Activated T-cell treated with anti-CD3 and anti-CD28 coated beads, Interleukin-2, amount 50 U/mL, for 24 hours (primary cell): ENCODE results near the gene PARP4.
"Not testable (repeated sequence)": the region's sequence is repeated elsewhere in the genome, so short reads cannot be mapped to it uniquely, and the experiment has no call there.

Experiments used
- DNase-seq: peaks from one replicate; pipeline ENCODE4 v3.0.0-alpha.2; 2020
- H3K27ac Mint-ChIP-seq: 2 replicates; pipeline ENCODE4 v1.8.0; 2020; ENCODE audit warnings: mild to moderate bottlenecking, mixed read lengths
- H3K27me3 Mint-ChIP-seq: 2 replicates; pipeline ENCODE4 v1.8.0; 2020; ENCODE audit warnings: mixed read lengths
- H3K36me3 Mint-ChIP-seq: 2 replicates; pipeline ENCODE4 v1.8.0; 2020; ENCODE audit warnings: low read depth, mixed read lengths
- H3K4me1 Mint-ChIP-seq: 2 replicates; pipeline ENCODE4 v1.8.0; 2020; ENCODE audit warnings: low read depth, mixed read lengths
- H3K4me3 Mint-ChIP-seq: 2 replicates; pipeline ENCODE4 v1.8.0; 2020; ENCODE audit warnings: mild to moderate bottlenecking, moderate library complexity, mixed read lengths
- H3K9me3 Mint-ChIP-seq: 2 replicates; pipeline ENCODE4 v1.8.0; 2020; ENCODE audit warnings: mixed read lengths

PARP4 gene

DNA sequence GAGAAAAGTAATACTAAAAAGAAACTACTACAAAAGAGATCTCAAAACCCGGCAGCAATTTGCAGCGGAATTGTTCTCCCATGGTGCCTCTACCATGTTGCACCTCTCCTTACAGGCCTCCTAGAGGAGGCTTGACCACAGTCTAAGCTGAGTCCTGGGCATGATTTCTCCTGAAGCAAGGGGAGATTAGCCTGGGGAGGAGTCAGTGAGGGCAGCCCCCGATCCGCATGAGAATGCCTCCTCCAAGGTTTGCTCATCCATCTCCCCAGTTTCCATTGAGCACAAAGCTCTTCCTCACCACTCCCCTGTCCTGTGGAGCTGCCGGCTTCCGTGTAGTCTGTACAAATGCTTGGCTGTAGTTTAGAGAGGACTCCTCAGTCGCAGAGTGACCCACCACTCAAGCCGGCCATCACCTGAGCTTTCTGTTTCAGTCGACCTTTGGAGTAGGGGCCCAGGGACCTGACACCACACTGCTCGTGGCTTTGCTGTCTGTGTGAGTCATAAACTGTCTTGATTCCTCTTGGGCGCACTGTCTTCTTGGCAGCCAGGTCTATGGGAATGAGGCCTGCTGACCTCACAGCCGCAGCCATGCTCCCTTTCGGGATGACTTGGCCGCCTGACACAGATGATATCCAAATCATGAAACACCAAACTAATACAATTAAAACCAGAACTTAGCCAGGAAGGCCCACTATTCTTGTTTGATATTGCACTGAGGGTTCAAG lies 130.9 kb downstream of the PARP4 start:
- Mint-ChIP-seq H3K4me3 (no peak overlapping the region), H3K4me1 (peaks cover 14% of the 10 kb centered on the region)

DNA sequence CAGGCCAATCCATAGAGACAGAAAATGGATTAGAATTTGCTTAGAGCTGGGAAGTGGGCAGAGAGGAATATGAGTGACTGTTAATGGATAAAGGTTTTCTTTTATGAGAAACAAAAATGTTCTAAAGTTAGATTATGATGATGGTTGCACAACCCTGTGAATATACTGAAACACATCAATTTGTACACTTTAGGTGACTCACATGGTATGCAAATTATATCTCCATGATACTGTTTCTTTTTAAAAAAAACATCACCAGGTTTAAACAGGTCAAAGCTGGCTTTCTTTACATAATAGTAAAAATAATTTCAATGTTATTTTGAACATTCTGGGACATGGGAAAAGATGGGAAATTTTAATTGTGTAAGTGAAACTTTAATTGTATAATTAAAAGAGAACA lies 131.7 kb downstream of the PARP4 start:
- not testable (repeated sequence) for H3K4me3 Mint-ChIP-seq, H3K27ac Mint-ChIP-seq, H3K27me3 Mint-ChIP-seq, DNase-seq, H3K36me3 Mint-ChIP-seq, H3K9me3 Mint-ChIP-seq
- H3K4me1 Mint-ChIP-seq = peaks cover 14% of the 10 kb centered on the region

More for the DNA sequence above, 130.9 kb downstream of the PARP4 start:
- Mint-ChIP-seq H3K27me3 (no peaks in the 10 kb centered on the region), H3K27ac (no peak overlapping the region), H3K36me3 (no peaks in the 10 kb centered on the region), H3K9me3 (no peaks in the 10 kb centered on the region)
- DNase-seq = peak; percentile 22

DNA sequence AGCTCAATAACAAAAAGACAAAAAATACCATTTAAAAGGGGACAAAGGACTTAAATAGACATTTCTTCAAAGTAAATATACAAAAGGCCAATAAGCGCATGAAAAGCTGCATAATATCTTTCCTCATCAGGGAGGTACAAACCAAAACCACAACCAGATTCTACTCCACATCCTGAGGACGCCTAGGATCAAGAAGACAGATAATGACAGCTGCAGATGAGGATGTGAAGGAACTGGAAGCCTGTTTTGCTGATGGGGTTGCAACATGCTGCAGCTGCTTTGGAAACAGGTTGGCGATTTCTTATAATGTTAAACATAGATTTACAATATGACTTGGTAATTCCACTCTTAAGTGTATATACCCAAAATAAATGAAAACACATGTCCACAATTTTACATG lies 132.4 kb downstream of the PARP4 start:
- H3K36me3 Mint-ChIP-seq, H3K4me3 Mint-ChIP-seq, DNase-seq, H3K27ac Mint-ChIP-seq, H3K27me3 Mint-ChIP-seq, H3K9me3 Mint-ChIP-seq: not testable (repeated sequence)
- peaks cover 14% of the 10 kb centered on the region for H3K4me1 Mint-ChIP-seq

DNA sequence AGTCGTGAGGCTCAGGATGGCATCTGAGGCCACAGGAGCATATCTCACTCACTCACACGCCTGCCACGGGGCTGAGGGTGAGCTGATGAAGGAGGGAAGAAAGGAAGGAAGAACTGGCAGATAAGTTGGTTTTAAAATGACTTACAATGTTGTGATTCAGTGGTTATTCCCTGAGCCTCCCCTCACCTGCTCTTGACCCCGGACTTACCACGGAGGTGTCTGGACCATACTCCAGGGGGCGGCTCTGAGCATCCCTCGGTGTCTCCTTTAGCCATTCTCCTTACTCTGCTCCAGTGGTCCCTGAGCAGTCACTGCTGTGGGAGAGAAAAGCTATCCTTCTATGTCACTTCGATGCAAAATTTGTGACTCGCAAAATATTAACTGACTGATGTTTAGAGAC lies 141.3 kb downstream of the PARP4 start:
- not testable (repeated sequence) for H3K4me3 Mint-ChIP-seq, H3K9me3 Mint-ChIP-seq, H3K36me3 Mint-ChIP-seq, H3K27ac Mint-ChIP-seq, DNase-seq, H3K4me1 Mint-ChIP-seq
- H3K27me3 Mint-ChIP-seq = peaks cover 17% of the 10 kb centered on the region
